22Rv1 (cell line): ENCODE data around the gene WWP2.

ENCODE experiments used
- CTCF ChIP-seq: fragments of 450-650 bp; IDR thresholded peaks from 2 replicates; pipeline ENCODE4 v1.5.1; 2017; ENCODE audit warnings: mild to moderate bottlenecking
- ZFX ChIP-seq: fragments of 450-650 bp; IDR thresholded peaks from 2 replicates; pipeline ENCODE4 v1.6.1; 2017; ENCODE audit warnings: antibody characterized with exemption, borderline replicate concordance

GRCh38 chr16:69880640-69881133 is 118.6 kb downstream of the WWP2 start:
- no peak for TF ChIP-seq CTCF
- TF ChIP-seq ZFX: no peak
